ENCODE results near the gene RPN2.

RPN2 gene

GRCh38 chr20:37185686-37186085 is 6.6 kb downstream of the RPN2 start:
- no peak for DNase-seq (ENCODE audit: low read depth)

- no peak for DNase-seq (ENCODE audit: low read depth)
Measured at GRCh38 chr20:37188787-37189186, 9.7 kb downstream of the RPN2 start.

DNA sequence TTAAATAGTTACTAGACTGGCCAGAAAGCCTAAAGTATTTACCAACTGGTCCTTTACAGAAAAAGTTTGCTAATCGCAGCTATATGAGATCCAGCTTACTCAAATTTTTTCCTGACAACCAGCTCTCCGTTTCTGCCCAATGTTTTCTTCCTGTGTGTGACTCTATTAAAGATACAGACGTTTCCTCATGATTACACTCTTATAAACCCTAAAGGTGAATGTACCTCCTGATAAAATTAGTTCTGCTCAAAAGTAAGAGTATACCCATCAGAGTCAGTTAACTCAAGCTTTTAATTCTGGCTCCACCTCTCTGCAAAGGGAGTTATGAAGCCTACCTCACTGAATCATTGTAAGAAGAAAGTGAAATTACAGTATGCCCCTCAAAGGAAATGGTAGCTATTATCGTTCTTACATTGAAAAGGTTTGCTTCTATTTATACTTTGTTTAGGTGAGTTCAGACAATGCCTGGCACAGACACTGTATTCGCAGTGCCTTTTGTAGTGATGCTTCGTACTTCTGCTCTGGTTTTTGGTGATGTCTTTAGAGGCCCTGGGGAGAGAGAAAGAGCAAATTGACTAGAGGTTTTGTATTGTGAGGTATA is 10.4 kb downstream of the RPN2 start:
- DNase-seq (ENCODE audit: low read depth): no peak

- DNase-seq (ENCODE audit: low read depth): no peak
Measured at GRCh38 chr20:37190354-37191112, 11.4 kb downstream of the RPN2 start.

GRCh38 chr20:37192137-37192854 is 13.2 kb downstream of the RPN2 start:
- peak; percentile 33 for DNase-seq (ENCODE audit: low read depth)

GRCh38 chr20:37193226-37193625 is 14.1 kb downstream of the RPN2 start:
- no peak for DNase-seq (ENCODE audit: low read depth)

- DNase-seq (ENCODE audit: low read depth): no peak
Measured at GRCh38 chr20:37193821-37194220, 14.7 kb downstream of the RPN2 start.

- no peak for DNase-seq (ENCODE audit: low read depth)
Measured at GRCh38 chr20:37194621-37195417, 15.7 kb downstream of the RPN2 start.

GRCh38 chr20:37198932-37199660 is 20.0 kb downstream of the RPN2 start:
- no peak for DNase-seq (ENCODE audit: low read depth)

- DNase-seq (ENCODE audit: low read depth): no peak
Measured at GRCh38 chr20:37200376-37200775, 21.2 kb downstream of the RPN2 start.

- no peak for DNase-seq (ENCODE audit: low read depth)
Measured at GRCh38 chr20:37200926-37201826, 22.0 kb downstream of the RPN2 start.

GRCh38 chr20:37201827-37202162 is 22.7 kb downstream of the RPN2 start:
- no peak for DNase-seq (ENCODE audit: low read depth)

DNA sequence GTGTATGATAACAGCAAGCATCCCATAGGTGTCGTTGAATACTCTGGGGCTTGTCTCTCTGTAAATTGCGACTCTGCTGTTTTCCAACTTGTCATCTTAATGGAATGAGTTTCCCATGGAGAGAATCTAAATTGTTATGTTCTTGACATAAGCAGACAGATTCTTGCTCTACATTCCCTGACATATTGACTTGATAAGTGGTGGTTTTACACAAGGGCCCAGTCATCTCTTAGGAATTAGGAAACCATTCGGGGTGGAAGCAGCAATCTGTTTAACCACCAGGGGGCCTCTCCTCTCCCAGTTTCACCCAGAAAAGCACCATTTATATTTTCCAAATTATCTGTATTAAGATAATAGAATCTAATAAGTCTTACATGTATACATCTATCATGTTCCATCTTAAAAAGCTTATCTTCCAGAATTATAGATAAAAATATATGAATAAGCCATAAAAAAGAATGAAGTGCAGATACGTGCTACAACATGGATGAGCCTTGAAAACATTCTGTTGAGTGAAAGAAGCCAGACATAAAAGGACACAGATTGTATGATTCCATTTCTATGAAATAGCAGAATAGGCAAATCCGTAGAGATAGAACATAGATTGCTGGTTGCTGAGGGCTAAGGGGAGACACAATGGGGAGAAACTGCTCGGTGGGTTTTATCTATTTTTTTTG is 23.3 kb downstream of the RPN2 start:
- DNase-seq (ENCODE audit: low read depth): no peak

DNA sequence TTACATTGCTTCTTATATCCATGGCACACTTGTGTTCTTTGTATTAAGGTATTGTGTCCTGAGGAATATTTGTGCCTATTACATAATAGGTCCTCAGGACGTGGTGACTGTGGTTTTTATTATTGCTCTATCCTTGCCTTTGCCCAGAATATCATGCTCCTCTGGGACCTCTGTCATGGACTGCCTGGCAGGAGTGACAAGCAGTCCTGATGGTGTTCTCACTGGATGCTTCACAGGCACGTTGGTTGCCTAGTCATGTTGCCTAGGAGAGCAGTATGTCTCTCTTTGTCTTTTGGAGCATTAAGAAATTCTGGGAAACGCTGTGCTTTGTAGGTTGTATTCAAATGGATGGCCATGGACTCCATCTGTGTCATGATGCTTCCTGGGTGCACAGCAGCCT is 24.9 kb downstream of the RPN2 start:
- DNase-seq (ENCODE audit: low read depth): no peak

DNA sequence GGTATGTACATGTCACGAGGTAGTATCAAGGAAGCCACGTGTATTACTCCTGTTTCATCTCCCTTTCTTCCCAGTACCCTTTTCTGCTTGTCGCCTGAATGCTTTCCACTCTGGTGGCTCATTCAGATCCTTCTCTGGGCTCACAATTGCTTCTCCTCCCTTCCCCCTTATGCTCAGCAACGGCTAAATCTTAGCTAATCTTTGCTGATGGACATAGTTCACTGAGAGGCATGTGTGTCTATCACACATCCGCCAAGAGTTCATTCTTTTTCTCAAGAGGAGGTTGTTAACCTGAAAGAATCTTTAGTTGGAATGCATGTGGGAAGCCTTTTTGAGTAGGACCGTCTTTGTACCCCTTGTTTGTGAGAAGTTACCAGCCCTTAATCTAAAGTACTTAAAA is 26.0 kb downstream of the RPN2 start:
- no peak for DNase-seq (ENCODE audit: low read depth)

DNA sequence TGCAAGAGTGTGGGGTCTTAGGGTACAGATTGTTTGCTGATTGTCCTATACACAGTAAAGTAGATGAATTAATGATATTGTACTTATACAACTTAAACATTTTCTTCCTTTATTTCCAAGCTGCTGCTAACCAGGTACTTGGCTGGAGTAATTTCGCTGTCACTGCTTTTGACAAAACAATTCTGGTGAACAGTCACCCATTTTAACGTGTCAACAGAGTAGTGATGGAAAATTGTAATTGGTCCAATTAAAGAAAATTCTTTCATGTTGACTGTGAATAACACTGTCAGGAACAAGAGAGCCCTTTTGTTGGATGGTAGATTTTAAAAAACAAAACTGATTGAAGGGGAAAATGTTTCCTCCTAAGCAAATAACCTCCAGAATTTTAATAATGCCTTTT is 26.7 kb downstream of the RPN2 start:
- no peak for DNase-seq (ENCODE audit: low read depth)

DNA sequence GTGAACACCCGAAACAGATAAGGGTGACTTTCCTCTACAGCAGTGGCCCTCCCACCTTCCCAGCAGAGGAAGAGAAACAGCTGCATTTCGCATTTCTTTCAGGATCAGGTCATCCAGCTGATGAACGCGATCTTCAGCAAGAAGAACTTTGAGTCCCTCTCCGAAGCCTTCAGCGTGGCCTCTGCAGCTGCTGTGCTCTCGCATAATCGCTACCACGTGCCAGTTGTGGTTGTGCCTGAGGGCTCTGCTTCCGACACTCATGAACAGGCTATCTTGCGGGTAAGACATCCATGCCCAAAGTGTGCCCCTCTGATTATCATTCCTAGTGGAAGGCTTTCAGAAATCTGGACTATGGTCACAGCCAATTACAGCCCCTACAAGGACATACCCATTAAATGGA is 28.0 kb downstream of the RPN2 start:
- no peak for DNase-seq (ENCODE audit: low read depth)

GRCh38 chr20:37209193-37209592 is 30.1 kb downstream of the RPN2 start:
- no peak for DNase-seq (ENCODE audit: low read depth)

- no peak for DNase-seq (ENCODE audit: low read depth)
Measured at GRCh38 chr20:37209661-37210314, 30.7 kb downstream of the RPN2 start.

- DNase-seq (ENCODE audit: low read depth): no peak
Measured at GRCh38 chr20:37218441-37218840, 39.3 kb downstream of the RPN2 start.

Data from T-helper 22 cell (primary cell).